Superior temporal gyrus (tissue), 1 donor: ENCODE data around the gene TMEM129.

Experiments used
- DNase-seq: peaks from one replicate; pipeline ENCODE4 v3.0.0-alpha.2; 2016; ENCODE audit errors: extremely low spot score

The TMEM129 gene

DNA sequence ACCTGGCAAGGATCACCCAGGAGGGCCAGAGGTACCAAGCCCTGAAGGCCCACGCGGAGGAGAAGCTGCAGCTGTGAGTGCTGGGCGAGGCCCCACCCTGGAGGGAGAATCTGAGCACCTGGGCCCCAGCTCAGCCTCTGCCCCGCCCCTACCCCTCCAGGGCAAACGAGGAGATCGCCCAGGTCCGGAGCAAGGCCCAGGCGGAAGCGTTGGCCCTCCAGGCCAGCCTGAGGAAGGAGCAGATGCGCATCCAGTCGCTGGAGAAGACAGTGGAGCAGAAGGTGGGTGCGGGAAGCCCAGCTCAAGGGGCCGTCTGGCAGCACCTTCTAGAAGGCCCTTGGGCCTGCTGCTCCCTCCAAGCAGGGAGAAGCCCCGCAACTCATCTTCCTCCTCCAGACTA lies 23.4 kb upstream of the TMEM129 start:
- DNase-seq = no peak

DNA sequence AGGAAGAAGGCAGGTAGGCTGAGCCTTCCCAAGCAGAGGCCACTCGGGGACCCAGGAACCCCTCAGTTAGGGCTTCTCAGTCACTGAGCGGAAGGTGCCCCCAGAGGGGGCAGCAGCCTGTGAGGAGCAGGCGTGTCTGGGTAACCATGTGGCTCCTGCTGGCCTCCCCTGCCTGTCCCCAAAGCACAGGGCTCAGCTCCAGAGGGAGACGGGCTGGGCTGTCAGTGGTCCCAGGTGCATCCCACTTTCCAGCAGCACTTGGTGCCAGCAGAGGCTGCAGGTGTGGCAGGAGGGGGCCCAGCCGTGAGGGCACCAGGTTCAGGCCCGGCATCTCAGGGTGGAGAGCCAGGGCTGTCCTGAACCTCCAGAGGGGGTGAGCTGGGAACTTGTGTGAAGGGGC lies 22.9 kb upstream of the TMEM129 start:
- no peak for DNase-seq

DNA sequence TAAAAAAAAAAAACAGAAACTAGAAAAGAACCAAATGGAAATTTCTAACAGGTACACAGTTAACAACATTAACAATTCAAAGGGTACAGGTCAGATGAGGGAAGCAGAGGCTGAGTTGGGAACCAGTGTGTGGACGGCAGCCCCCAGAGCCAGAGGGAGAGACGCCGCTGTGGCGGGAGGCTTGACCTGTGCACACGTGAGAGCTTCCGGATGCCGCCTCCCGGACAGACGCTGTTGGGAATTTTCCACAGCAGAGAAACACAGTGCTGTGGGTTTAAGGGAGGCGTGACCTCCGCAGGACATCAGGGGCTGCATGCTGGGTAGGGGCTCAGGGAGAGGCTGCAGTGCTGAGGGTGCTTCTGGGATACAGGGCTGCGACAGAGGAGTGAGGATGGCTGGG lies 22.4 kb upstream of the TMEM129 start:
- no peak for DNase-seq

DNA sequence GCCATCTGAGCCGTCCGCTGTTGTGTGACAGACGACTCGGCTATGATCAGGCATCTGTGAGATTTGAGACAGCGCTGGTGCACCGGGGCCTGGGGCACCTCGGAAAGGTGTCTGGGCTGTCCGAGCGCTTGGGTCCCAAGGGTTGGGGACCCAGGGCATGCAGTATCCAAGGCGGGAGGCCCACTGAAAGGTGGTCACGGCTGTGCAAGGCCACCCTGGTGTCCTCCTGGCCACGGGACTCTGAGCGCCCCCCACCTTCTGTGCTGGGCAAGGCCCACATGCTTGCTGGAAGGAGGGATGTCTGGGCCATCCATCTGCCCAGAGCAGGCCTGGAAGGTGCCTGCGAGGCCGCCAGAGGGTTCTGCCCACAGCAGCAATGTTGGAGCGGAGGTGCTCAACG lies 20.1 kb upstream of the TMEM129 start:
- no peak for DNase-seq

DNA sequence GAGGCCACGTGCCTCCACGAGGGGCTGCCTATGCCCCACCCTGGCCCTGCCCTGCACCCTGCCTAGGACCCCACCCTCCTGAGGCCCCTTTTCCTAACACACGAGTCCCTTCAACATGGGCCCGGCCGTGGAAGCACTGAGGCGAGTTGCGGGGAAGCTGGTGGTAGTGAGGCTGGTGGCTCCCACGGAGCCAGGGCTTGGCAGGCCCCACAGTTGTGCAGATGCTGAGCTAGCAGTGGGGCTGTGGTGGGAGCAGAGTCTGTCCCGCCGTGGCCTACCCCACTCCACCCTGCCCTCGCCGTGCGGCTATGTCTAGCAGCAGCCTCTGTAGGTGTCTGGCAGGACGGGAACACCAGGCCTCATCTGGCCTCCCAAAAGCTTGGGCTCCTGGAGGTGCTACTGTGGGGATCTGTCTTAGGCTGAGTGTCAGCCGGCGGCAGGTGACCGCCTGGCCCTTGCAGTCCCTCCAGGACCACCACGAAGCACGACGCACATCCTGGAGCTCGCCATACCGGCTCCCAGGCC lies 19.0 kb upstream of the TMEM129 start:
- DNase-seq = no peak

DNA sequence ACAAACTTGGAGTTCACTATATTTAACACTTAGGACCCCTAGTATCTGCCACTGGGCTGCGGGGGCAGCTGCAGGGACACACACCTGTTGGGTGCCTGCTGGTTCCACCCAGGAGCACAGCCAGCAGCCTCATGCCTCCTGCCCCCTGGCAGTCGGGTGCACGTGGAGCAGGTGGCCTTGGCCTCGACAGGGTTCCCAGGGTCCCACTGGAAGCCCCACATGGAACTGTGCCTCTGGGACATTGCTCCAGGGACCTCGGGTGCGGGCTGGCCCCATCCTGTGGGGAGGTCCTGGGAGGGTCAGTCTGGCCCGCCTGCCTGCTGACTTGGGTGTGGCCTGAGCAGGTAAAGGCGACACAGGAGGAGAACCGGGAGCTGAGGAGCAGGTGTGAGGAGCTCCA lies 18.2 kb upstream of the TMEM129 start:
- DNase-seq = no peak

DNA sequence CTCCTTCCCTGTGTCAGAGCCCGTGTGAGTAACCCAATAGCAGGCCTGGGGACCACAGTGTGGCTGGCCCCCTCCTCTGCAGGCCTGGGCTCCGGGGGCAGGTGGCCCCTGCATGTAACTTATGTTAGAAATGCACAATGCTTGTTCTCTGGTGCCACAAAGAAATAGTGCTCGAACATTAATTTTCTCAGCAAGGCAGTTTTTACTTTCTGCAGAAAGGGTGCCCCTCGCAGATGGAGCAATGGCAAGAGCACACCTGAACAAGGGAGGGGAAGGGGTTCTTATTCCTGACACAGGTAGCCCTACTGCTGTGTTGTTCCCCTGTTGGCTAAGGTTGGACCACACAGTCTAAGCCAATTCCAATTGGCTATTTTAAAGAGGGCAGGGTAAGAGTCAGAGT lies 17.3 kb upstream of the TMEM129 start:
- no peak for DNase-seq

DNA sequence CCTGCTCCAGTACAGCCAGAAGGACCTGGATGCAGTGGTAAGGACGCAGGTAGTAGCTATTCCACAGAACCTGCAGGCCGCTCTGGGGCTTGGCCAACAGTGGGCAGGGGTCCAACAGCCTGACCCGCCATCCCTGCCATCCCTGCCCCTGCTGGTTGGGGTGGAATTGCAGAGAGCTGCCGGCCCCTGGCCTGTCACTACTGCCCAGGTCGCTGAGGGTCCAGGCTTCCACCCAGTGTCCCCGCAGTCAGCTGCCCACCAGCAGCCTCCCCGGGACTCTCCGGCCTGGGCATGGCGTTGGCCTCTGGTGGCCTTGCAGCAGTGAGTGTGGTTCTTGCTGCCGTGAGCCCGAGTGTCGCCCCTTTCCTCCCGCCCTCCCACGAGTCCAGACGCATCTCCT lies 16.5 kb upstream of the TMEM129 start:
- DNase-seq = no peak

DNA sequence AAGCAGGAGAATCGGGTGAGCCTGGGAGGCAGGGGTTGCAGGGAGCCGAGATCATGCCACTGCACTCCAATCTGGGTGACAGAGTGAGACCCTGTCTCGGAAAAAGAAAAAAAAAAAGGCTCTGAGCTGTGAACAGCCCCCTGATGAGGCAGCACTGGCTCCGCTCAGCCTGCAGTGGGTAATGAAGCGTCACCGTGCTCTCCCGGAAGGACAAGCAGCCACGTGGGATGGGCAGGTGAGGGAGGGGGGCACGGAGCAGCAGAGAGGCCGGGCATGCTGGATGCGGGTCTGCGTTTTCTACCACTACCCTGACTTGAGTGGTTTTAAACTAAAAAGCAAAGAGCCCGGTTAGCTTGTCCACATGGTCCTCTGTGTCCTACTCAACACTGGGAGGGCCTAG lies 15.7 kb upstream of the TMEM129 start:
- DNase-seq = no peak

DNA sequence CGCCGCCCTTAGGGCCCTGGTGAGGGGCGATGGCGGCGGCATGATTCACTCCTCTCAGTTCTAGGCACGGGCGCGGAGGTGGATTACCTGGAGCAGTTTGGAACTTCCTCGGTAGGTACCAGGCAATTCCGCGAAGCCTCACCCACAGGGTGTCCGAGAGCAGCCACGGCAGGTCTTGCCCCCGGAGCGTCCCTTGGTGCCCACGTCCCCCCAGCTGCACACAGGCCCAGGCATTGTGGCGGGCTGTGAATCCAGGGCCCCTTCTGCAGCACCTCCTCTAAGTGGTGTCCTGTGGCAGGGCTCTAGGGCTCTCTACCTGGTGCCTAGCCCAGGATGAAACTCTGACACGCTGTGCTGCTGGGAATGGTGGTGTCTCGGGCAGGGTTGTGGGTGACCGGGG lies 14.1 kb upstream of the TMEM129 start:
- no peak for DNase-seq

DNA sequence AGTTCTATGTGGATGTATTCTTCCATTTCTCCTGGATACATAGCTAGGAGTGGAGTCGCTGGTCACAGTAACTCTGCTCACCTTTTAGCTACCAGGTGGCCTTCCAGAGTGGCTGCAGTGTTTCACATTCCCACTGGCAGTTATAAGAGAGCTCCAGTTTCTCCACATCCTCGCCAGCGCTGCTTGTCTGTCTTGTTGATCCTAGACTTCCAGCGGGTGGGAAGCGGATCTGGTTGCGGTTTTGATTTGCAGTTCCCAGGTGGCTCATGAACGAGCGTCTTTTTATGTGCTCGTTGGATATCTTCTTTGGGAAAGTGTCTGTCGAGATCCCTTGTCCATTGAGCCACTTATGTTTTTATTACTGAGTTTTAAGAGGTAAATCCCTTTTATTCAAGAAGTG lies 11.8 kb upstream of the TMEM129 start:
- no peak for DNase-seq

DNA sequence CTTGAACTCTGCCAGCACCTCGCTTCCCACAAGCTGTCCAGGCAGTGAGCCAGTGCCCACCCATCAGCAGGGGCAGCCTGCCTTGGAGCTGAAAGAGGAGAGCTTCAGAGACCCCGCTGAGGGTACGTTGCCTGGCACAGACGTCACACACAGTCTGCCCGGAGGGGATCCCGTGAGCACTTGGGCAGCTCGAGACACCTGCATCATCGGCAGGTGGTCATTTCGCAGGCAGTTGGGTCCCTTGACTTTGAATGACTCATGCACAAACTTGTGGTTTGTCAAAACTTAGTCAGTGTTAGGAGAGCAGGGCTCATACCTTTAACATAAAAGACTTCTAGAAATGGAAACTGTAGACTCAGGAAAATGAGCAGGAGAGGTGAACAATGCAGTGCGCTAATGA lies 10.1 kb upstream of the TMEM129 start:
- DNase-seq = no peak

DNA sequence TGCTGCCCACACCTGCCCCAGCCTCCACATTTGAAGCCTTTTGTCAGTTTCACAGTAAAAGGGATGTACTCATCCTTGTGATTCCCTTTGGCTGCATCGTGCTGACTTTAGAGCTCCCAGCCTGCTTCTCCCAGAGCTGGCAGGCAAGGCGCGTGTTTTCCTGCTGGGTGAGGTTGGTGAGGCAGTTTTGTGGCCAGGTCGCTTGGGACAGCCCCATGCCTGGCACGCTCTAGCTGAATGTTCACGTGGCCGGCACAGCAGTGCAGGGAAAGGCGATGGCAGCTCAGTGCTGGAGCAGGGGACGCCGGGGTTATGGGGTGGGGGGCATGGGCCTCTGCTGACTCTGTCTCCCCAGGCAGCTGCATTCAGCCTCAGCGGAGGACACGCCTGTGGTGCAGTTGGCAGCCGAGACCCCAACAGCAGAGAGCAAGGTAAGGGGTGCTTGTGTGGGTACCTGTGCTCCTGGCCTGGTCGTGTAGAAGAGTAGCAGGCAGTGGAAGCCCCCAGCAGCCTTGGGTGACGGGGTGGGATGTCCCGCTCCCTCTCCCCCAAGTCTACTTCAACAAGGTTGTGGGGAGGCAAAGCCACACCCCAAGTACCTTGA lies 9.5 kb upstream of the TMEM129 start:
- DNase-seq = no peak

DNA sequence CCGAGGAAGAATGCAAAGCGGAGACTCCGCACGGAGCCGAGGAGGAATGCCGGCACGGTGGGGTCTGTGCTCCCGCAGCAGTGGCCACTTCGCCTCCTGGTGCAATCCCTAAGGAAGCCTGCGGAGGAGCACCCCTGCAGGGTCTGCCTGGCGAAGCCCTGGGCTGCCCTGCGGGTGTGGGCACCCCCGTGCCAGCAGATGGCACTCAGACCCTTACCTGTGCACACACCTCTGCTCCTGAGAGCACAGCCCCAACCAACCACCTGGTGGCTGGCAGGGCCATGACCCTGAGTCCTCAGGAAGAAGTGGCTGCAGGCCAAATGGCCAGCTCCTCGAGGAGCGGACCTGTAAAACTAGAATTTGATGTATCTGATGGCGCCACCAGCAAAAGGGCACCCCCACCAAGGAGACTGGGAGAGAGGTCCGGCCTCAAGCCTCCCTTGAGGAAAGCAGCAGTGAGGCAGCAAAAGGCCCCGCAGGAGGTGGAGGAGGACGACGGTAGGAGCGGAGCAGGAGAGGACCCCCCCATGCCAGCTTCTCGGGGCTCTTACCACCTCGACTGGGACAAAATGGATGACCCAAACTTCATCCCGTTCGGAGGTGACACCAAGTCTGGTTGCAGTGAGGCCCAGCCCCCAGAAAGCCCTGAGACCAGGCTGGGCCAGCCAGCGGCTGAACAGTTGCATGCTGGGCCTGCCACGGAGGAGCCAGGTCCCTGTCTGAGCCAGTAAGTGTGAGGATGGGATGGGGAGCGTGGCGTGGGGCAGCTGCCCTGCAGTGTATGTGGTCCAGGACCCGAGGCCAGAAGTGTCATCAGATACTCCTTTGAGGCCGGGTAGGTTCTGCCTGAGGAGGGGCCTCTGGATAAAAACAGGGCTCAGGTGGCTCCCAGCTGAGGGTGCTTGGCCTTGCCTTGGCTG lies 7.2 kb upstream of the TMEM129 start:
- DNase-seq = no peak

DNA sequence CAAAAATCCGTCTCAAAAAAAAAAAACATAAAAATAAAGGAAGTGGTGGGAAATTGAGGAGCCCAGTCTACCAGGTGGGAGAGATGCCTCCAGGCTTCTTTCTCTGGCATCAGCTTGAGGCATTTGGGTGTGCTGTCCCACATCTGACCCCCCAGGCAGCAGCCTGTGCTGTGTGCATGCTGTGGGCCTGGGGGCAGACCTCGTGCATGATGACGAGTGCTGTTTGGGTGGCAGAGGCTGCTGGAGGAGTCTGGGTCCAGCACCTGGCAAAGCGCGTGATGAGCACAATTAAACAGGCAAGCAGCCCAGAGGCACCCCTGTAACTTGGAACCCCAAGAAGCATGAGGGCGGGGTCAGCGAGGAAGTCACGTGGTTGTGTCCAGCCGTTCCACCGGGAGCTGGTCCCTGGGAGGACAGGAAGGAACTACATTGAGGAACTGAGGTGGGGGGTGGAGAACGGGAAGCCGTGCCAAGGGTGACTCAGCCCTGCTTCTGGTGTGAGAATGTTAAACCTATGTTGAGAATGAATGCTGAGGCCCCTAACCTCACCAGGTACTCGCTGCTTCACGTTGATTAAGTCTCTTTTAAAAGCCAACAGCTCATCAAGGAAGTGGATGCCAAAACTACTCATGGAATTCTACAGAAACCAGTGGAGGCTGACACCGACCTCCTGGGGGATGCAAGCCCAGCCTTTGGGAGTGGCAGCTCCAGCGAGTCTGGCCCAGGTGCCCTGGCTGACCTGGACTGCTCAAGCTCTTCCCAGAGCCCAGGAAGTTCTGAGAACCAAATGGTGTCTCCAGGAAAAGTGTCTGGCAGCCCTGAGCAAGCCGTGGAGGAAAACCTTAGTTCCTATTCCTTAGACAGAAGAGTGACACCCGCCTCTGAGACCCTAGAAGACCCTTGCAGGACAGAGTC lies 6.3 kb upstream of the TMEM129 start:
- no peak for DNase-seq

DNA sequence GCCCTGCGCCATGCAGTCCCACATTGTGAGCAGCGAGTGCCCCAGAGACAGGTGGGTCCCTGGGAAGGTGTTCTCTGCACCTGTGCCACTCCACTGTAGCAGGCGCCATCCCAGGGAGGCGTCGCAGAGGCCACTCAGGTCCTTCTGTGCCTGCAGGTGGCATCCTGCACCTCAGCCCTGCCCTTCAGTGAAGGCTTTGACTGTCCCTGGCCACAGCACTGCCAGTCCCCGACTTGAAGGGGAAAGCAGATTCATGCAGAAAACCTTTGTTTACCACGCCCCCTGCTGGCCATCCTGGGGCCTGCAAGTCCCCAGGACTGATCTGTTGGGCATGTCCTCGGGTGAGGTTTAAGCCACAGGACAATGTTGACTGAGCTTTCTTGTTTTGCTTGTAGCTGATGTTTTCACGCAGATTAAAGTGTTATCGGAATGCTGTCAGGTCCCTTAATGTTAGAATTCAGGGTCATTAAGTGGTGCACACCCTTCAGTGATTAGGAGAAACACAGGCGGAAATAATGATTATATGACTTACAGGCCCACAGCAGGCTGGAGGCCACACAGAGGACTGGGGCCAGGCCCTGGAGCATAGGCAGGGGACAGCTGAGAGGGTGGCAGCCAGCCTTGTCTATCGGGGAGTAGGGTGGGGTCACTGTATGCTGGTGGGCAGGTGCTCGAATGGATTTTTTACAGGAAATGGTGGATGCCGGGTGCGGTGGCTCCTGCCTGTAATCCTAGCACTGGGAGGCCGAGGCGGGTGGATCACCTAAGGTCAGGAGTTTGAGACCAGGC lies 5.2 kb upstream of the TMEM129 start:
- peak; percentile 97 for DNase-seq

DNA sequence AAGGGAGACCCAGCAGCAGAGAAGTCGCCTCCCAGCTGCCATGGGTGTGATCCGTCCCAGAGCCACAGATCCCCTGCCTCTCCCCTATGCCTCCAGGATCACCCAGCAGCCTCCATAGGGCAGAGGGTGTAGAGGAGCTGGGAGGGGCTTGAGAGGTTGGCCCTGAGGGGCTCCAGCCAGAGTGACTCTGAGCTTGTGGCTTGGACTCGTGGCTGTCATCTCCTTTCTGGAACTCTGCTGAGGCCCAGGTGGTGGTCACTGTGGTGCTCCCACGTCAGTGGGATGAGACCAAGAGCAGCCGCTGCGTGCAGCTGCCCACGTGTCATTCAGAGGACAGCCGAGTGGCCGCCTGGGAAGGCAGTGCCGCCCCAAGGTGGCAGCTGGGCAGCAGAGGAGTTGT lies 4.4 kb upstream of the TMEM129 start:
- no peak for DNase-seq

DNA sequence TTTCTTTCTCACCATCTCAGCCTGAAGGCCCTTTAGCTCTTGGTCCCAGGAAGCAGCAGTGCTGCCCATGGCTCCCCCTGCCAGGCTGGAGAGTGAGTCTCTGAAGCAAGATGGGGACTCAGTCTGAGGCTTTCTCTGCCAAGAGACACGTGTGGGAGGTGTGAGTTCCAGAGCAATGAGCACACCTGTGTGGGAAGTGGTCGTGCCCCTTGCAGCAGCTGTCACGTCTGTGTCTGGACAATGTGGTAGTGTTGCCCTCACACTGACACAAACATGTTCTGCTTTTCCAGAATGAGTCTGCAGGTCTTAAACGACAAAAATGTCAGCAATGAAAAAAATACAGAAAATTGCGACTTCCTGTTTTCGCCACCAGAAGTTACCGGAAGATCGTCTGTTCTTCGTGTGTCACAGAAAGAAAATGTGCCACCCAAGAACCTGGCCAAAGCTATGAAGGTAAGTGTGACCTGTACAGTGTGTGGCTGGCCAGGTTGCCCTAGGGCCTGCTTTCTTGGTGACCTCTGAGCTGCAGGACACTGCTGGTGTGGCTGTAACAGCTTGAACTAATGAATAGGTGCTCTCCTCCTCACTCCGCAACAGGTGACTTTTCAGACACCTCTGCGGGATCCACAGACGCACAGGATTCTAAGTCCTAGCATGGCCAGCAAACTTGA lies 2.1 kb upstream of the TMEM129 start:
- DNase-seq = no peak

DNA sequence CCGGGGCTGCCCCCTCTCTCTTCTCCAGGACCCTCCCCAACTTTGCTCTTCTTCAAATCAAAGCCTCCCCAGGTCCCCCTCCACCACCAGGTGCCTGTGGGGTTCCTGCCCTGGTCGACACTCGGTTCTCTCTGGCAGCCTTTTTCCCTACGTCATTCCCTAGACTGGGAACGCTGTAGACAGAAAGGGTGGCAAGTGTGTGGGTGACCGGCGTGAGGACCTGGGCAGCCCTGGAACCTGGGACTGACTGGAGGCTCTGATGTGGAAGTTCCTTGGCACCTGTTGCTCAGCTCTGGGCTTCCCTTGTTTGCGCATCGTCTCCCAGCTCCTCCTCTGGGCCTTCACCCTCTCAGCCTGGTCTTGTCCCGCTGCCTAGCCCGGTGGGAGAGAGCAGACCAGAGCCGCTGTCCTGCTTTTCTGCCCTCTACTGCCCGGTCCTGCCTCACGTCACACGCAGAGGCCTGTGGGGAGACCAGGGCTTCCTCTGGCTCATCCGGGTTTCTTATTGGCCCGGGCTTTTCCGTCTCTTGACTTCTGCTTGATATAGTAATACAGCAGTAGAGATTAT lies 1.5 kb upstream of the TMEM129 start:
- no peak for DNase-seq
